IMR-90 (cell line): Measurements from ENCODE around the gene POLR3G. TPM values are rescaled to one million over a fixed set of nuclear protein-coding genes. Genes with fewer than 3 reads are reported as not detected.

Source experiments
- ATAC-seq: fragments of 200-7000 bp; cut with Tn5 transposase; 2 replicates; pipeline ENCODE4 v1.9.1; 2020; ENCODE audit warnings: low read depth, mild to moderate bottlenecking, moderate library complexity
- BruUV-seq: library from RNA; stranded (reverse); fragments of 400-500 nt; replicated peaks from 2 replicates; lab custom pipeline; 2021; lab: Mats Ljungman, UMichigan
- CTCF ChIA-PET: fragments of 300-600 bp; formaldehyde crosslinking; extraction: SDS; loops from one replicate; lab custom pipeline; 2021; ENCODE audit warnings: antibody characterized with exemption; lab: Yijun Ruan, JAX
- POLR2A ChIA-PET: fragments of 300-600 bp; sonication (Branson Sonifier 250); formaldehyde crosslinking; loops from one replicate; lab custom pipeline; 2022; ENCODE audit warnings: antibody characterized with exemption; ENCODE audit not compliant: unreplicated experiment; lab: Charles Lee
- DNase-seq: peaks from one replicate; pipeline ENCODE4 v3.0.0; 2013
- H2AFZ ChIP-seq: replicated peaks from 2 replicates; pipeline ENCODE3; 2013; ENCODE audit warnings: low read length, mild to moderate bottlenecking; ENCODE audit not compliant: poor library complexity
- H2AK5ac ChIP-seq: 2 replicates; pipeline ENCODE4 v1.6.1; 2013; ENCODE audit warnings: low read depth, low read length, inconsistent platforms
- H2AK9ac ChIP-seq: replicated peaks from 2 replicates; pipeline ENCODE3; 2013; ENCODE audit warnings: mild to moderate bottlenecking, low read depth, low read length, moderate library complexity; ENCODE audit not compliant: poor library complexity
- H2BK120ac ChIP-seq: 2 replicates; pipeline ENCODE4 v1.6.1; 2013; ENCODE audit warnings: low read depth, low read length, inconsistent platforms
- H2BK15ac ChIP-seq: 3 replicates; pipeline ENCODE4 v1.6.1; 2013; ENCODE audit warnings: low read depth, low read length, inconsistent platforms
- H2BK20ac ChIP-seq: 2 replicates; pipeline ENCODE4 v1.6.1; 2013; ENCODE audit warnings: low read depth, mild to moderate bottlenecking, inconsistent platforms, low read length, moderate library complexity
- H2BK5ac ChIP-seq: 2 replicates; pipeline ENCODE4 v1.6.1; 2013; ENCODE audit warnings: mild to moderate bottlenecking, low read depth, low read length, inconsistent platforms; ENCODE audit not compliant: poor library complexity, severe bottlenecking
- H3K14ac ChIP-seq: replicated peaks from 2 replicates; pipeline ENCODE4 v1.6.1; 2013; ENCODE audit warnings: low read depth, low read length, inconsistent platforms
- H3K18ac ChIP-seq: 2 replicates; pipeline ENCODE4 v1.6.1; 2013; ENCODE audit warnings: low read depth, low read length, control low read depth
- H3K23ac ChIP-seq: 2 replicates; pipeline ENCODE4 v1.6.1; 2013; ENCODE audit warnings: low read depth, low read length, inconsistent platforms
- H3K27ac ChIP-seq: 2 replicates; pipeline ENCODE4 v1.5.1; 2013; ENCODE audit warnings: mild to moderate bottlenecking, control low read depth, low read length; ENCODE audit not compliant: insufficient read depth
- H3K27me3 ChIP-seq: 2 replicates; pipeline ENCODE4 v1.6.1; 2013; ENCODE audit warnings: low read length; ENCODE audit not compliant: control insufficient read depth, insufficient read depth
- H3K36me3 ChIP-seq: 2 replicates; pipeline ENCODE4 v1.6.1; 2013; ENCODE audit warnings: low read length, mixed read lengths; ENCODE audit not compliant: control insufficient read depth, insufficient read depth
- H3K4ac ChIP-seq: 2 replicates; pipeline ENCODE4 v1.6.1; 2013; ENCODE audit warnings: low read depth, low read length, inconsistent platforms
- H3K4me1 ChIP-seq: 2 replicates; pipeline ENCODE4 v1.6.1; 2013; ENCODE audit warnings: low read length, mixed read lengths; ENCODE audit not compliant: control insufficient read depth, insufficient read depth
- H3K4me2 ChIP-seq: 2 replicates; pipeline ENCODE4 v1.6.1; 2013; ENCODE audit warnings: low read depth, mild to moderate bottlenecking, control low read depth, low read length, moderate library complexity
- H3K4me3 ChIP-seq: 2 replicates; pipeline ENCODE4 v1.5.1; 2013; ENCODE audit warnings: low read depth, mild to moderate bottlenecking, control low read depth, low read length, moderate library complexity; ENCODE audit not compliant: insufficient read depth
- H3K56ac ChIP-seq: 2 replicates; pipeline ENCODE4 v1.6.1; 2013; ENCODE audit warnings: low read length, inconsistent platforms; ENCODE audit not compliant: insufficient read depth; ENCODE audit errors: extremely low read depth
- H3K79me1 ChIP-seq, 2 experiments: 2 replicates each; pipeline ENCODE4 v1.6.1; 2013; ENCODE audit warnings: low read length in 2 of 2, inconsistent platforms in 1 of 2, low read depth in 1 of 2
- H3K9ac ChIP-seq: 2 replicates; pipeline ENCODE4 v1.6.1; 2013; ENCODE audit warnings: low read depth, low read length, control low read depth
- H3K9me1 ChIP-seq: 2 replicates; pipeline ENCODE4 v1.6.1; 2013; ENCODE audit warnings: low read length, inconsistent platforms; ENCODE audit not compliant: insufficient read depth
- H3K9me3 ChIP-seq: 2 replicates; pipeline ENCODE4 v1.6.1; 2013; ENCODE audit warnings: low read length; ENCODE audit not compliant: control insufficient read depth, insufficient read depth
- H4K20me1 ChIP-seq: 2 replicates; pipeline ENCODE4 v1.6.1; 2013; ENCODE audit warnings: low read length, inconsistent platforms; ENCODE audit not compliant: insufficient read depth
- H4K5ac ChIP-seq: 2 replicates; pipeline ENCODE4 v1.6.1; 2013; ENCODE audit warnings: mild to moderate bottlenecking, low read depth, low read length, control low read depth
- H4K8ac ChIP-seq, 2 experiments: 2 replicates each; pipeline ENCODE4 v1.6.1; 2013; ENCODE audit warnings: low read depth in 2 of 2, low read length in 2 of 2, control low read depth in 1 of 2, inconsistent platforms in 1 of 2
- H4K91ac ChIP-seq: 2 replicates; pipeline ENCODE4 v1.6.1; 2013; ENCODE audit warnings: low read depth, low read length, inconsistent platforms; ENCODE audit not compliant: insufficient read depth
- CEBPB ChIP-seq: IDR thresholded peaks from 2 replicates; pipeline ENCODE4 v1.6.1; 2012; ENCODE audit warnings: low read depth, low read length, improper control_type of control experiment
- FOS ChIP-seq: fragments of 150-350 bp; IDR thresholded peaks from 2 replicates; pipeline ENCODE4 v1.6.1; 2016; ENCODE audit warnings: low read depth, low read length
- MAFK ChIP-seq: IDR thresholded peaks from 2 replicates; pipeline ENCODE4 v1.6.1; 2012; ENCODE audit warnings: low read depth, low read length, improper control_type of control experiment
- dilution Hi-C: fragments of 300-500 bp; cut with HindIII; formaldehyde crosslinking; loops from one replicate; pipeline ENCODE4 v1.14.3; 2018; ENCODE audit warnings: low sequenced_read_pairs; ENCODE audit not compliant: unreplicated experiment
- in situ Hi-C: fragments of 300-500 bp; cut with MboI; formaldehyde crosslinking; loops from 3 replicates; pipeline ENCODE4 v1.14.3; 2019; ENCODE audit warnings: low sequenced_read_pairs, inconsistent platforms, mixed read lengths
- intact Hi-C: fragments of 100-400 bp; cut with micrococcal nuclease; formaldehyde crosslinking; loops from 2 replicates; pipeline ENCODE4 v1.10.0; 2022
- polyA plus RNA-seq, 3 experiments: library from polyadenylated mRNA; depleted of rRNA; stranded (reverse); fragments of >200 nt; gene quantifications; 2 replicates each; pipeline ENCODE4 v1.2.3, GENCODE V29; 2012; ENCODE audit warnings: low replicate concordance in 1 of 3
- total RNA-seq: library from RNA; depleted of rRNA; stranded (reverse); fragments of >200 nt; gene quantifications from 2 replicates; pipeline ENCODE4 v1.2.3, GENCODE V29; 2012

The POLR3G gene
- total and polyA plus RNA-seq, 2 of the 4 experiments (the other 2 are of a cell fraction), result 10.6 to 11.6 TPM

GRCh38 chr5:90479611-90480385 lies 5.1 kb downstream of the POLR3G start:
- no TSS peak for BruUV-seq
- ATAC-seq, result peak; percentile 30
- dilution Hi-C loops, result no loop called here
- H3K9ac ChIP-seq, result no peak overlapping the region
- no peak overlapping the region for H3K18ac ChIP-seq
- H2AK9ac ChIP-seq, result no peak overlapping the region
- no peak overlapping the region for H3K23ac ChIP-seq
- H2AK5ac ChIP-seq, result no peak overlapping the region
- no peaks in the 10 kb centered on the region for H4K20me1 ChIP-seq
- H3K9me1 ChIP-seq, result 0 out of 2 replicates have a peak, but pooled peaks cover 2% of the 10 kb centered on the region
- H3K4me1 ChIP-seq, result peaks cover 3% of the 10 kb centered on the region; the same call in 1 of the 2 replicates
- peak overlapping the region; percentile 24 for H2BK5ac ChIP-seq
- intact Hi-C loops, result no loop called here
- no peak overlapping the region for H2AFZ ChIP-seq
- ChIA-PET CTCF (interaction anchor here (0.6 kb wide), 1 partner anchor 210 kb away, joined by 3 read pairs; no protein-coding TSS in a partner anchor), POLR2A (no interaction called here)
- no peak overlapping the region for H3K4ac ChIP-seq
- H3K27ac ChIP-seq, result no peak overlapping the region
- in situ Hi-C loops, result no loop called here
- H3K14ac ChIP-seq, result no peak overlapping the region; the same call in 1 of the 2 replicates
- no peaks in the 10 kb centered on the region for H3K36me3 ChIP-seq
- H3K9me3 ChIP-seq, result no peaks in the 10 kb centered on the region
- H3K4me3 ChIP-seq, result no peak overlapping the region
- no peak overlapping the region for H3K56ac ChIP-seq
- H2BK15ac ChIP-seq, result no peak overlapping the region
- peak; percentile 59 for DNase-seq
- H4K5ac ChIP-seq, result no peak overlapping the region
- no peaks in the 10 kb centered on the region for H3K79me1 ChIP-seq
- H4K91ac ChIP-seq, result no peak overlapping the region
- TF ChIP-seq CEBPB (peak; percentile 22; the same call in 1 of the 2 replicates), MAFK (no peak), FOS (0 out of 2 replicates have a peak, but pooled peaks have one; percentile 2)
- no peaks in the 10 kb centered on the region for H3K27me3 ChIP-seq
- peak overlapping the region; percentile 24; the same call in 1 of the 2 replicates for H3K4me2 ChIP-seq
- no peak overlapping the region for H2BK20ac ChIP-seq
- no peak overlapping the region; a peak in 1 of 4 replicates for H4K8ac ChIP-seq
- H2BK120ac ChIP-seq, result no peak overlapping the region
